Measurements from ENCODE around the gene SUCLG2. TPM values are rescaled to one million over a fixed set of nuclear protein-coding genes. Genes with fewer than 3 reads are reported as not detected.

The SUCLG2 gene
- total RNA-seq, 1 experiment from 2014 or later: 49.5 TPM

GRCh38 chr3:67622652-67623051 is 31.8 kb downstream of the SUCLG2 start:
- Mint-ChIP-seq H3K27ac (ENCODE audit: unreplicated experiment) (no peak overlapping the region), H3K9me3 (ENCODE audit: low read depth, unreplicated experiment) (no peaks in the 10 kb centered on the region), H3K36me3 (ENCODE audit: insufficient read depth, unreplicated experiment) (no peaks in the 10 kb centered on the region), H3K4me3 (ENCODE audit: low read depth, unreplicated experiment) (no peak overlapping the region), H3K4me1 (ENCODE audit: low read depth, unreplicated experiment) (peaks cover 9% of the 10 kb centered on the region), H3K27me3 (ENCODE audit: unreplicated experiment) (no peaks in the 10 kb centered on the region)
- CTCF ChIA-PET: interaction anchor here (0.7 kb wide), 1 partner anchor 200 kb away, joined by 3 read pairs; no protein-coding TSS in a partner anchor
- DNase-seq: no peak
- TF ChIP-seq, protein P1, sequence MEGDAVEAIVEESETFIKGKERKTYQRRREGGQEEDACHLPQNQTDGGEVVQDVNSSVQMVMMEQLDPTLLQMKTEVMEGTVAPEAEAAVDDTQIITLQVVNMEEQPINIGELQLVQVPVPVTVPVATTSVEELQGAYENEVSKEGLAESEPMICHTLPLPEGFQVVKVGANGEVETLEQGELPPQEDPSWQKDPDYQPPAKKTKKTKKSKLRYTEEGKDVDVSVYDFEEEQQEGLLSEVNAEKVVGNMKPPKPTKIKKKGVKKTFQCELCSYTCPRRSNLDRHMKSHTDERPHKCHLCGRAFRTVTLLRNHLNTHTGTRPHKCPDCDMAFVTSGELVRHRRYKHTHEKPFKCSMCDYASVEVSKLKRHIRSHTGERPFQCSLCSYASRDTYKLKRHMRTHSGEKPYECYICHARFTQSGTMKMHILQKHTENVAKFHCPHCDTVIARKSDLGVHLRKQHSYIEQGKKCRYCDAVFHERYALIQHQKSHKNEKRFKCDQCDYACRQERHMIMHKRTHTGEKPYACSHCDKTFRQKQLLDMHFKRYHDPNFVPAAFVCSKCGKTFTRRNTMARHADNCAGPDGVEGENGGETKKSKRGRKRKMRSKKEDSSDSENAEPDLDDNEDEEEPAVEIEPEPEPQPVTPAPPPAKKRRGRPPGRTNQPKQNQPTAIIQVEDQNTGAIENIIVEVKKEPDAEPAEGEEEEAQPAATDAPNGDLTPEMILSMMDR (IDR thresholded peaks at IDR 0.05; ENCODE audit: unreplicated experiment): no peak
- no TSS peak for BruUV-seq (replicated peaks)
- intact Hi-C loops (cut with micrococcal nuclease; ENCODE audit: unreplicated experiment): no loop called here

GRCh38 chr3:67620869-67621268 is 33.5 kb downstream of the SUCLG2 start:
- intact Hi-C loops (cut with micrococcal nuclease; ENCODE audit: unreplicated experiment): no loop called here
- TF ChIP-seq, protein P1 (IDR thresholded peaks at IDR 0.05; ENCODE audit: unreplicated experiment): no peak
- Mint-ChIP-seq H3K9me3 (ENCODE audit: low read depth, unreplicated experiment) (no peaks in the 10 kb centered on the region), H3K4me3 (ENCODE audit: low read depth, unreplicated experiment) (no peak overlapping the region), H3K27ac (ENCODE audit: unreplicated experiment) (no peak overlapping the region), H3K4me1 (ENCODE audit: low read depth, unreplicated experiment) (peaks cover 9% of the 10 kb centered on the region), H3K27me3 (ENCODE audit: unreplicated experiment) (no peaks in the 10 kb centered on the region), H3K36me3 (ENCODE audit: insufficient read depth, unreplicated experiment) (no peaks in the 10 kb centered on the region)
- CTCF ChIA-PET: no interaction called here
- DNase-seq: no peak
- BruUV-seq (replicated peaks): no TSS peak

- TF ChIP-seq, protein P1 (IDR thresholded peaks at IDR 0.05; ENCODE audit: unreplicated experiment): no peak
- BruUV-seq (replicated peaks): no TSS peak
- Mint-ChIP-seq H3K27ac (ENCODE audit: unreplicated experiment) (no peak overlapping the region), H3K27me3 (ENCODE audit: unreplicated experiment) (no peaks in the 10 kb centered on the region), H3K4me1 (ENCODE audit: low read depth, unreplicated experiment) (peaks cover 9% of the 10 kb centered on the region), H3K4me3 (ENCODE audit: low read depth, unreplicated experiment) (no peak overlapping the region), H3K36me3 (ENCODE audit: insufficient read depth, unreplicated experiment) (no peaks in the 10 kb centered on the region), H3K9me3 (ENCODE audit: low read depth, unreplicated experiment) (no peaks in the 10 kb centered on the region)
- DNase-seq: no peak
- intact Hi-C loops (cut with micrococcal nuclease; ENCODE audit: unreplicated experiment): no loop called here
- CTCF ChIA-PET: no interaction called here
Observed at GRCh38 chr3:67619991-67620390, 34.4 kb downstream of the SUCLG2 start.

DNA sequence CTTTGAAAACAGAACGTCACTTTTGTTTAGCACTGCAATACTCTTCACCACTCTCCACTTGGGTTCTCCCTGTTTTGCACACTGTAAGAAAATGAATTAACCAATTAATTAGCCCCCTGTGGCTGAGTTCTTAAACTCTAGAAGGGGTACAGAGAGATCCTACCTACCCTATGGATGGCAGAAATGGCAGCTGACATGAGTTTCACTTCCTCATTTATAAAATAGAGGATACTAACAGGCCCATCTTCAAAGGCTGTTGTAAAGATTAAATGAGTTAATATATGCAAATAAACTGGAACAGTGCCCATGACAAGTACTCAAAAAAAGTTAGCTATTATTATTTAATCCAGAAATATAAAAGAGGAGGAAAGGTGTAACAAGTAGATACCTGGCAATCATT is 36.9 kb downstream of the SUCLG2 start:
- TF ChIP-seq, protein P1 (IDR thresholded peaks at IDR 0.05; ENCODE audit: unreplicated experiment): no peak
- BruUV-seq (replicated peaks): no TSS peak
- DNase-seq: no peak
- Mint-ChIP-seq H3K27ac (ENCODE audit: unreplicated experiment) (no peak overlapping the region), H3K27me3 (ENCODE audit: unreplicated experiment) (no peaks in the 10 kb centered on the region), H3K4me1 (ENCODE audit: low read depth, unreplicated experiment) (peaks cover 9% of the 10 kb centered on the region), H3K36me3 (ENCODE audit: insufficient read depth, unreplicated experiment) (no peaks in the 10 kb centered on the region), H3K4me3 (ENCODE audit: low read depth, unreplicated experiment) (no peak overlapping the region), H3K9me3 (ENCODE audit: low read depth, unreplicated experiment) (no peaks in the 10 kb centered on the region)
- intact Hi-C loops (cut with micrococcal nuclease; ENCODE audit: unreplicated experiment): no loop called here
- CTCF ChIA-PET: no interaction called here
